ENCODE measurements around the gene PPIL3. TPM values are rescaled to one million over a fixed set of nuclear protein-coding genes. Genes with fewer than 3 reads are reported as not detected.

Gene PPIL3
- total RNA-seq, 3 donors from 2014 or later (not counting 1 experiment from before 2014, with no cell fraction given) = 30.0 to 39.9 (median 33.3) TPM

GRCh38 chr2:200869014-200869413, 19.9 kb downstream of the PPIL3 start:
- ATAC-seq (no peak), DNase-seq (no peak)
- Histone ChIP-seq H3K36me3 (ENCODE audit: control insufficient read depth, insufficient read depth, low read length) (peaks cover 23% of the 10 kb centered on the region), H3K9me3 (ENCODE audit: control insufficient read depth, insufficient read depth, low read length) (no peaks in the 10 kb centered on the region), H3K4me3 (ENCODE audit: low read length) (no peak overlapping the region), H3K27me3 (ENCODE audit: control insufficient read depth, insufficient read depth, low read length) (no peaks in the 10 kb centered on the region), H3K27ac (ENCODE audit: low read length) (no peak overlapping the region), H3K4me1 (ENCODE audit: control insufficient read depth, insufficient read depth, low read length) (peaks cover 17% of the 10 kb centered on the region)
- Mint-ChIP-seq H3K4me3 (no peak overlapping the region), H3K27ac (peak overlapping the region in 1 of 2 donors; percentile 50), H3K9me3 (no peaks in the 10 kb centered on the region), H3K4me1 (peaks cover 11 to 26% of the 10 kb centered on the region in 2 donors), H3K27me3 (ENCODE audit: low read depth in 2 of 2) (no peaks in the 10 kb centered on the region), H3K36me3 (peaks cover 2% of the 10 kb centered on the region)
- WGBS (ENCODE audit: insufficient coverage) = 88% methylated on average over 2 of the region's 2 CpGs
- intact Hi-C loops (cut with micrococcal nuclease) = no loop called here
- no peak for TF ChIP-seq CTCF (IDR thresholded peaks at IDR 0.05)

GRCh38 chr2:200864176-200865034, 24.5 kb downstream of the PPIL3 start, which contains the start of gene CLK1:
CLK1 (minus strand) TSS chr2:200864658; CDS start chr2:200861862, 2,796 bp downstream.
- intact Hi-C loops (cut with micrococcal nuclease) = loop anchor here (1.0 to 5.0 kb wide), 5 partner anchors 53 to 398 kb away; partner anchors contain the start of genes BZW1, CASP8, CFLAR and SGO2
- peak within 1 kb of the TSS; percentile 93 for H3K4me3 Mint-ChIP-seq
- peak within 1 kb of the TSS; percentile 92 to 99 for H3K27ac Mint-ChIP-seq
- ATAC-seq (peak; percentile 76 to 92 (median 82)), DNase-seq (peak; percentile 93 to 98)
- no peaks in the 10 kb centered on the region for H3K27me3 Mint-ChIP-seq (ENCODE audit: low read depth in 2 of 2)
- Histone ChIP-seq H3K4me3 (ENCODE audit: low read length) (peak within 1 kb of the TSS; percentile 95), H3K27me3 (ENCODE audit: control insufficient read depth, insufficient read depth, low read length) (no peaks in the 10 kb centered on the region), H3K27ac (ENCODE audit: low read length) (peak within 1 kb of the TSS; percentile 99), H3K9me3 (ENCODE audit: control insufficient read depth, insufficient read depth, low read length) (no peaks in the 10 kb centered on the region), H3K4me1 (ENCODE audit: control insufficient read depth, insufficient read depth, low read length) (peaks cover 23% of the 10 kb centered on the region), H3K36me3 (ENCODE audit: control insufficient read depth, insufficient read depth, low read length) (peaks cover 23% of the 10 kb centered on the region)
- no peak for TF ChIP-seq CTCF (IDR thresholded peaks at IDR 0.05)
- peaks cover 33% of the 10 kb centered on the region for H3K36me3 Mint-ChIP-seq
- 2% methylated on average over 89 of the region's 89 CpGs for WGBS (ENCODE audit: insufficient coverage)
- H3K9me3 Mint-ChIP-seq = no peaks in the 10 kb centered on the region
- peaks cover 45 to 58% of the 10 kb centered on the region in 2 donors for H3K4me1 Mint-ChIP-seq

GRCh38 chr2:200863782-200864175, 25.1 kb downstream of the PPIL3 start:
- DNase-seq (no peak), ATAC-seq (peak in 2 of 3 donors; percentile 2 to 5)
- H3K36me3 Mint-ChIP-seq = peaks cover 36% of the 10 kb centered on the region
- peak overlapping the region; percentile 95 for H3K4me3 ChIP-seq (ENCODE audit: low read length)
- H3K27ac Mint-ChIP-seq = peak overlapping the region; percentile 92 to 99
- H3K36me3 ChIP-seq (ENCODE audit: control insufficient read depth, insufficient read depth, low read length) = peaks cover 29% of the 10 kb centered on the region
- WGBS (ENCODE audit: insufficient coverage) = under 1% methylated on average over 19 of the region's 19 CpGs
- no peaks in the 10 kb centered on the region for H3K27me3 ChIP-seq (ENCODE audit: control insufficient read depth, insufficient read depth, low read length)
- intact Hi-C loops (cut with micrococcal nuclease) = loop anchor here (1.0 to 5.0 kb wide), 5 partner anchors 52 to 399 kb away; partner anchors contain the start of genes BZW1, CASP8, CFLAR and SGO2
- peaks cover 48 to 59% of the 10 kb centered on the region in 2 donors for H3K4me1 Mint-ChIP-seq
- peak overlapping the region; percentile 93 for H3K4me3 Mint-ChIP-seq
- no peaks in the 10 kb centered on the region for H3K9me3 ChIP-seq (ENCODE audit: control insufficient read depth, insufficient read depth, low read length)
- TF ChIP-seq CTCF (IDR thresholded peaks at IDR 0.05) = no peak
- peaks cover 20% of the 10 kb centered on the region for H3K4me1 ChIP-seq (ENCODE audit: control insufficient read depth, insufficient read depth, low read length)
- H3K27me3 Mint-ChIP-seq (ENCODE audit: low read depth in 2 of 2) = no peaks in the 10 kb centered on the region
- no peaks in the 10 kb centered on the region for H3K9me3 Mint-ChIP-seq
- peak overlapping the region; percentile 99 for H3K27ac ChIP-seq (ENCODE audit: low read length)
